Kidney glomerular epithelial cell (primary cell): ENCODE measurements around the gene NEUROD4.

ENCODE experiments used
- DNase-seq: peaks from one replicate; lab custom pipeline; 2025; lab: John Stamatoyannopoulos, UW

Gene NEUROD4

DNA sequence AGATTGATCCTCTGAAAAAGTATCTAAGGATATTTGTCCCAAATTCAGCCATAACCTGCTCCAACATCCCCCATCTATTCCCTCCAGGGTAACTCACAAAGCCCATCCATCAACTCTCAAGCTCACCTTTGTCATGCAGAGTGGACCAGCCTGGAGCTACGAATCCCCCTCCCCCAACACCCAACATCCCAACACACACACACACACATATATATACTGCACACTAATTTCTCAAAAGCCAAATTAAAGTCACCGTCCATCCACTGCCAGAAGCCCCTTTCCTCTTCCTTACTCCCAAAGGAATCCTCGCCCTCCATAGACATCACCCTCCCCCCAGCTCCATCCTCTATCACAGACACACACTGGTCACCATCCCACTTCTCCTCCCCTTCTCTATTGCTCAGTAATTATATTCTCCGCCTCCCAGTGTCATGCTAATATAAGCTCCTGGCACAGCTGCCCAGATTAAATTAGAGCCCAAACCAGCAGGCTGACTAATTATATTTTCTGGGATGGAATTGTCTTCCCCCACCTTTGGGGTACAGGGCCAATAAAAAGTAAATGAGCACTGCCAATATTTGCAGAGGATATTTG, 21.7 kb upstream of the NEUROD4 start:
- DNase-seq, result no peak

DNA sequence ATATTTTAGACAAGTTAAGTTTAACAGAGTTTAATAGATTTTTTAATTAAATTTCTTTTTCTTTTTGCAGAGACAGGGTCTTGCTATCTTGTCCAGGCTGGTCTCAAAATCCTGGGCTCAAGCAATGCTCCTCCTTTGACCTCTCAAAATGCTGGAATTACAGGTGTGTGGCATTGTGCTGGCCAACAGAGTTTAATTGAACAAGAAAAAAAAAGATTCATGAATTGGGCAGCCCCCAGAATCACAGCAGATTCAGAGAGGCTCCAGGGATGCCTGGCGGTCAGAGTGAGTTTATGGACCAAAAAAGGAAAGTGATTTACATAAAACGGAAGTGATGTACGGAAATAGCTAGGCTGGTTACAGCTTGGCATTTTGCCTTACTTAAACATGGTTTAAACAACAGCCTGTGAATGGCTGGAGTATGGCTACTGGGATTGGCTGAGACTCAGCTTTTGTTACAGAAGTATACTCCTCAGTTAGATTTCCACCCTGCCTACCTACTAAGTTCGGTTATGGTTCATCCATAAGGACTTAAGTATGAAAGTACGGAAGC, 20.7 kb upstream of the NEUROD4 start:
- DNase-seq, result no peak

DNA sequence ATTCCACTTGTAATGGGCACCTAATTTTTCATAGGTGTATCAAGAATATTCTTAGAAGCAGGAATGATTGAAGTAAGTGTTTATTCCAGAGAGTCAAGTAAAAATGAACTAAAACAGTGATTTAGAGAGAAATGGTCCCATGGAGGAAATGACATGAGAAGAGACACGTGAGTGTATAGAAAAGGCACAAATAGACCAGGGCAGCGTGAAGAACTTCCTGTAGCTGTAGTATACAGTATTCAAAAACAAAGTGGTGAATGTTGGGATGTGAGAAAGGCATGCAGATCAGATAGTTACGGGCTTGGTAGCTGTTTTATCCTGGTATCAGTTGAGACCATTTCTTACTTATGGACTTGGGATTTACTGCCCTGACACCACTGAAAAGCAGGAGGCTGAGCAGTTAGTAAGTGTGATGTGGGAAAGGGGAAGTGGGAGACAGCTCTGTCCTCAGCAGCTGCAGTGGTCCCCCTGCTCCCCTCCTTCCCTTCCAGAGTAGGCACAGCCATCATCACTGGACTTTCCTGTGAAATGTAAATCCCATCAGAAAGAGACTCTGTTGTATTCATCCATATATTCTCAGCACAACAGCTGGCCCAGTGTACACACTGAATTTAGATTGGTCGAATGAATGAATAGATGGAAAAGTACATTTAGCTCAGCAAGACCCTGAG, 18.4 kb upstream of the NEUROD4 start:
- DNase-seq, result no peak

DNA sequence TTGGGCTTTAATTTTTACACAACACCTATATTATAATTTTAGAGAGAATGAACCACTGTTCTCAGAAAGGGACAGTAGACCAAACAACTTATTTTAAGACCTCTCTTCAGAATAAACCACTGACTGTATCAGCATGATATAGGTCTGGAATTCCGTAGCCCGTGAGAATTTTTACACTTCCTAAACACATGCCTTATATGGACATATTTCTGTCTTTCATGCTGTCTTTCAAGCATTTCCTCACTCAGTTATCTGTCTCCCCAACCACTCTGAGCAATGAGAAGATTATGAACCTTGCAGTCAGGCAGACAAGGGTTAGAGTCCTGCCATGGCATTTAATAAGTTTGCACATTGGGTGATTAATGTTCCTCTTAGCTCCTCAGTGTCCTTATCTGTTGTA, 17.4 kb upstream of the NEUROD4 start:
- no peak for DNase-seq

DNA sequence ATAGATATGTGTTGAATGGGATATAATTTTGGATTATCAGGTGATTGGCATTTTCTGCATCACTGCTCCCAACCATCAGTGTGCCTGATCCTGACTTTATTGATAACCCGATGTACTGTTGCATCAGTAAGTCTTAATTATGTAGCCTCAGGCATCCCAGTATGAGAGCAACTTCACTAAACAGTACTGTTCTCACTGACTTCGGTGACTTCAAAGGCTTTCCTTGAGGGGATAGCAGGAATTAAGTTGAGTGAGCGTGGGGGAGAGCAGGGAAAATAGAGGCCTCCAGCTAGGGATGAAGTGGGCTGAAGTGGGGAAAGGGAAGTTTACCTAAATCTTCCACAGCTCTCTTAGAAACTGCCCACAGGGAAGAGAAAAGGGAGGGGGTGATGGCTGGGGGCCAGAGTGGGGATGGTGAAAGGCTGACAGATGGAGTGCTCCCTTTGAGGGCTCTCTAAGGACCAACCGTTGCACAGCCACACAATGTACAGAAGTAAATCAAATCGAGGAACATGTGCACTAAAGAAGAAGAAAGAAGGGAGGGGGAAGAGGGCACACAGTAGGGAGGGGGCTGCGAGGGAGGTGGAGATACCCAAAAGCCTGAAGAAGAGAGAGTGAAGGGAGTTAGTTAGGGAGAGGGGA, 10.7 kb upstream of the NEUROD4 start:
- no peak for DNase-seq

DNA sequence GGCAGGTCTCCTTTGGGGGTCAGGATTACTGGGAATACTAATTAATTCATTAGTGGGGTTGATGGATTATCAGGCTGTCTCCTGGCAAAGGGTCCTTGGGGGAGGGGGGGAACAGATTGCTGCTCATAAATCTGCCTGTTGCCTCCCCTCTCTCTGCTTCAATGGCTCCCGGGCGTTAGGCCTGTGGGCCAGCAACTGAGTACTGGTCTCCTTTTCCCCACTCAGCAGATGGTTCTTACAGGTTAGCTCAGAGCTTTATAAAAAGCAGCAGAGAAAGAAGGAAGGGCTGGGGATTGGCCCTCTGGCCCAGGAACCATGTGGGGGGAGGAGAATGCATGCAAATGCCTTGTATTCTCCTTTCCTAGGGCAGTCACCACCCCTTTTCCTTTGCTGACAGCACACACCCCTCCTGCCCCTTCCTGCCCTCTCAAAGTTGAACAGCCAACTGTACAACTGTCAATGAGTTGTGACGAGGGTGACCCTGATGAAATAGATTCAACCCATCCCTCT, 2.3 kb upstream of the NEUROD4 start:
- no peak for DNase-seq

DNA sequence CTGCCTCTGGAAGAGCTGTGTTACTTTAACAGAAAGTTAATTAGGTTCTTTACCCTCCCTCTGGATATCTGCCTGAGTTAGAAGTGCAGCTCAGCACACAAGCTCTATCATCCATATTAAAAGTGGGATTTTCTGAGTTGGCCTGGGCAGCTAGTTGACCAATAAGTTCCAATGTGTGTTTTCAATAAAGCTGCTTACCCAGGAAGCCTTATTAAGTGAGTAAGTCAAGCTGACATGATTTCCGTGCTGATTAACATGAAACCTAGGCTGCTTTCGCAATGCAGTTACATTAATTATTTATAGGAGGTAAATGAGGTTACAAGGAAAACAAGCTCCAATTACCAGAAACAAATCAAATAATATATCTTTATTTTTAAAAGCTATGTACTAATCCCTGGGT, 4.8 kb downstream of the NEUROD4 start:
- no peak for DNase-seq

DNA sequence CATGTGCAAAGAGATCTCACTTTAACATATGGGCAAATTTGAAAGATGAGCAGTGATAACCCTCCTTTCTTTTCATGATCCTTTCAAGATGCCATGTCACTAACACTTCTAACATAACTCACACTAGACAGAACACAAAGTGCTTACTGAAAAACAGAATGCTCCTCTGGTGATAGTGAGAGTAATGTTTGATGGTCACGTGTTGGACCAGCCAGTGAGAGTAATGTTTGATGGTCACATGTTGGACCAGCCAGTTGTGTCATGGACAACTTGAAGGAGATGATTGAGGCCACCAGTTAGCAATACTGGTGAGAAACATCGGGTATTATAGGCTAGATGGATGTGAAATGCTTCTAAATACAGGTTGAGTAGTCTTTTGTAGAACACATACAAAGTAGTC, 5.7 kb downstream of the NEUROD4 start:
- no peak for DNase-seq

DNA sequence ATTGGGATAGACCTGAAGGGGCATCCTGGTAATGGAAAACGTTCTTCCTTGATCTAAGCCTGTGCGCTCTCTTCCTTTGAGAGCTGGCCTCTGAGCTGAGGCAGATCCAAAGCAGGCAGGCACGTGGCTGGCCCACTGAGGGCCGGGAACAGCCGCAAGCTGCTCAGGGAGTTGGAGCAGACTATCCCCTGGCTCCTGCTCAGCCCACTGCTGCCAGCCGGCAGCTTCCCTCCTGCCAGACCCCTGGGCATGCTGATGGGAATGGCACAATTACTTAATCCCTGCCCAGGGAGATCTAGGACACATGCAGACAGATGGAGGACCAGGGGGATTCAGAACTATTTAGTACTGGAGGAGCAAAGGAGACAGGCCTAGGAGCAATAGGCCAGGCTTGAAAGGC, 14.4 kb downstream of the NEUROD4 start:
- DNase-seq, result no peak

DNA sequence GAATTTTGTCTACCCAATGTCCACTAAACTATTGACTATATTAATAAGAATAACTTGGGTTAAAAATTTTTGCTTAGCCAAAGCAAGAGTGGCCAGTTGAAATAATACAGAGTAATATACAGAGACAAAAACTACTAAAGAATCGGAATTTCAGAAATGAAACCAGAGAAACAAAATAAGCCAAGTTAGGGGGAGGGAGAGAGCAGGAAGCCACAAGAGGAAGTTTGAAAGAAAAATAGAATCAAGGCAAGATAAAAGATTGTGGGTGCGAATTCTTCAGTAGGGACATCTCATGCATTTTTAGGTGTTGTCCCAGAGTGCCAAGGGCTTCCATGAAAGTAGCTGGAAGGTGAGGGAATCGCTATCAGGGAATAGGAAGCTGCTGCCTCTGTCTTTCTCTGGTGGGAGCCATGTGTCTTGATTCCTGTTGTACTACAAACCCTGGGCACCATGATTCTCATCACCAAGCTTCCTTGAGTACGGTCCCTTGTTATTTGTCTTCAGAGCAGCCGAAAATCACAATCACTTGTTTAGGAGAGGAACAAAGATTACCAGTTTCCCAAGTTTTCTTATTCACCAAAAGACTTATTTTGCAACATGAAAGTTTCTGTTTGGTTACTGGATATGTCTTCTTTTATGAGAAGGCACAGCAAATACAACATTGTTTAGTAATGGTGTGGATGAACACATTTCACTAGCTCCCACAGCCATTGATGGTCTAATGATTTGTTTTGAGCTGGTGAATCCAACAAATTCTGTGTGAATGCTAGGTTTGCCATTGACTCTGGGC, 16.7 kb downstream of the NEUROD4 start:
- DNase-seq, result no peak

DNA sequence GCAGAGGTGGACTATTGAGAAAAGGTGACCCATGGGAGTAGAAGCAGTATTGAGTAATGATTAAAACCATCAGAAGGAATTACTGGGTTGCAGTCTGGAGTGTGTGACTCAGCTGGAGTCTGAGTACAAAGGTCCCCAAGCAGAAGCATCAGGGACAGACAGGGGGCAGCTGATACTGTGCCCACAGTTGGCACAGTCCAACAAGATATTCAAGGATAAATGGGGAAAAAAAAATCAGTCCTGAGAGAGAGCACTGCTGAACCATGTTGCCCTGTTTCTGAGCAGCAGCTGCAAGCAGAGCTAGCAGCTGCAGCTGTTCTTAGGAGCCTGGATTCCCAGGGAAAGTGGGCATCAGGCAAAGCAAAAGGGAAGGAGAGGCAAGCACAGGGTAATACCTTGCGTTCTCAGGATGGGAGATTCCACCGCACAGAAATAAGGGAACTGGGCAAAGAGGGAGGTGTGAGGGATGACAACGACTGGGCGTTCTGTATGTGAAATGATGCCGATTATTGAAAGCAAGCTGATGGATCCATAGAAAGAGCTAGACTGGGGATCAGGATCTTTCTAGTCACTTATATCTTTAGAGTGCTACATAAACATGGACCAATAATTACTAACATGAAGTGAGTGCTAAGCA, 17.7 kb downstream of the NEUROD4 start:
- DNase-seq, result no peak

DNA sequence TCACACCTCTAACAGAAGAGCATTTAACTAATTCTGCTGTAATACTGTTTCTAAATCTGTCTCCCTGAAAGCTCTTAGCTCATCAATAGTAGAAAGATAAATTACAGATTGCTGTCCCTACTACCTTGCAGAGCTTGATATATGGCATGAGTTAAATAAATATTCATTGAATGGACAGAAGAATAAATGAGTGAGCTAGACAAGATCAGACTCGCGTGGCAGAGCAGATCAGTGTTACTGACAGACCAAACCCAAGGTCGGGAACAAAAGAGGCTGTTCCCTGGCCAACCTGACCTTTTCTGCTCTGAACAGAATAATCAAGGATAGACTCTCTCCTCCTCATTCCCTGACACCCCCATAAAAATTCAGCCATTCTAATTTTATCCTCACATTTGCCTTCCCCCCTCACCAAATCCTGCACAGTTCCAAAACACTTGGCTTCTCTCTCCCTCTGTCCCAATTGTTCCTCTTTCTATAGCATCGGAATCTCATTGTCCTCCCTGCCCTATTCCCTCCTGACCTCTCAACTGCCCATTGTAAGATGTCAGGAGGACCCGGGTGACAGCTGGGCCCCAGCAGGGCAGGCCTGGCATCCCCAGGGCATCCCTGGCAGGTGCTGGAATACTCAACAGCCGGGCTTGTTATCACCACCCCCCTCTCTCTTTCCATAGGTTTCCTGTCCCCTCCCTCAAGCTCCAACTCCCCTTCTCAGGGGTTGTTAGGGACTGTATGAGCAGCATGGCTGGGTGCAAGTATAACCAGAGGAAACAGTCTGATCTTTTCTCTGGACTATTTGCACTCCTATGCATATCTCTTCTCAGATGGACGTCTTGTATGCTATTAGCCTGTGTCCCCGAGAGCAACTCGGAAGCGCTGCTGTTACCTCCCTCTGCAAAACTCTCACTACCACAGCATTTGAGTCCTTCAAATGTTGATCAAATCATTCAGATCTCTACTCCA, 19.9 kb downstream of the NEUROD4 start:
- no peak for DNase-seq

DNA sequence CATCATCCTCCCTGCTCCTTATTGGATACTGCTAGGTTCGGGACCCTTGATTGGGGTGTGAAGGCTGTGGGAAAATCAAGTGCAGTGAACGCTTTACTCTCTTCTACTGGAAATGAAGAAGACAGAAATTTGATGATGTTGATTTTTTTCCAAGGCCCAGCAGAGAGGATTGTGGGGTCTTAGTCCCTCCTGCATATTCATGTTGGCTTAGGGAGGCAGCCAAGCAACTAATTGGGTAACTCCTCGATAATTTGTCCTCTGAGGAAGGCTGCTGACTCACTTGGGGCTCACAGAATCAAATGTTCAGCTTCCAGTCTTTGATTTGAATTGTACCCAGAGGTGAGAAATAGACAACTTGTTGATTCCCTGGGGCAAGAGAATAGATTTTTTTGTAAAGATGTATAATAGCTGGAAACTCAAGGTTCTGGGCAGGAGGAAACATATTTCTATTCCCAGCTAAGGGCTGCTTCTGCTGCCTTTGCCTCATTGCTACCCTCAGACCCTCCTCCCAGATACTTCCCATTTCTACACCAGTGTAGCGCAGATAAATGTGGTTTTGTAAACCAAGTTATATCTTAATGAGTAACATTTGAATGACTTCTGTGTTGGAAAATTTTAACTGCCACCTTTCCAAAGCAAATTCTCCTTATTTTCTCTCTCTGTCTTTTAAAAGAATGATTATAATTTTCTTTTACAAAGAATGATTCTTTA, 21.7 kb downstream of the NEUROD4 start:
- no peak for DNase-seq

DNA sequence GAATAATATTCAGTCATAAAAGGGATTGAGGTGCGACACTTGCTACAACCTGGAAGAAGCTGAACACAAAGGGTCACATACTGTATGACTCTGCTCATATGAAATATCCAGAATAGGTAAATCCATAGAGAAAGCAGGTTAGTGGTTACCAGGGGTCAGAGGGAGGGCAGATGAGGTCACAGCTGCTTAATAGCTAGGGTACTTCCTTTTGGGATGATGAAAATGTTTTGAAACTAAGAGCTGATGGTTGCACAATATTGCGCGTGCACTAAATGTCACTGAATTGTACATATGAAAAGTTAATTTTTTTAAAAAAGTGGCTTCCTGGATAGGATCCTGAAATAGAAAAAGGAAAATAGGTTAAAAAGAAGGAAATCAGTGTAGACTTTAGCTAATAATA, 23.8 kb downstream of the NEUROD4 start:
- no peak for DNase-seq

DNA sequence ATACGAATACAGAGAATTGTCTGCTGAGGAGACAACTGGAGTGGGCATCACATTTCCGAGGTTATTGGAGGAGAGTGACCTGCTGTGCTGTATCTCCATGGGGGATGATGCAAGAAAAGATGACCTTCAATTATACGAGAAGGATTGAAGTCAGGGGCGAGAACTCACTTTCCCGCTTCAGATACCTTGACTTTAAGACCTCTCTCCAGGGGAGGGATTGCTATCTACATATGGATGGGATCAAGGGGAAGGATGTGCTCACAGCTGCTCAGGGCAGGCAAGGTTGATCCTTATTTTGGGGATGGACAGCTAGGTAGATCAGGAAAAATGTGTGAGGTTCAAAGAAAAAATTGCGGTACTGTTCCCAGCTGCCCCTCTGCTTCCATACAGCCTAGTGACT, 24.4 kb downstream of the NEUROD4 start:
- no peak for DNase-seq

DNA sequence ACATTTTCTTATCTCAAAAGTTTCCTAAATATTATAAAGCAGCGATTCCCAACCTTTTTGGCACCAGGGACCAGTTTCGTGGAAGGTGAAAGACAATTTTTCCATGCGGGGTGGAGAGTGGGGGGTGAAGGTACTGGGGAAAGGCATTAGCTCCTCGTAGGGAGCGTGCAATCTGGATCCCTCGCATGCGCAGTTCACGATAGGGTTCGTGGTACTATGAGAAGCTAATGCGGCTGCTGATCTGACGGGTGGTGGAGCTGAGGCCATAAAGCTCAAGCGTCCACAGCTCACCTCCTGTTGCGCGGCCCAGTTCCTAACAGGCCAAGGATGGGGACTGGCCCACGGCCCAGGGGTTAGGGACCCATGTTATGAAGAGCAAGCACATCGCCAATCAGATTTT, 29.9 kb downstream of the NEUROD4 start:
- no peak for DNase-seq

DNA sequence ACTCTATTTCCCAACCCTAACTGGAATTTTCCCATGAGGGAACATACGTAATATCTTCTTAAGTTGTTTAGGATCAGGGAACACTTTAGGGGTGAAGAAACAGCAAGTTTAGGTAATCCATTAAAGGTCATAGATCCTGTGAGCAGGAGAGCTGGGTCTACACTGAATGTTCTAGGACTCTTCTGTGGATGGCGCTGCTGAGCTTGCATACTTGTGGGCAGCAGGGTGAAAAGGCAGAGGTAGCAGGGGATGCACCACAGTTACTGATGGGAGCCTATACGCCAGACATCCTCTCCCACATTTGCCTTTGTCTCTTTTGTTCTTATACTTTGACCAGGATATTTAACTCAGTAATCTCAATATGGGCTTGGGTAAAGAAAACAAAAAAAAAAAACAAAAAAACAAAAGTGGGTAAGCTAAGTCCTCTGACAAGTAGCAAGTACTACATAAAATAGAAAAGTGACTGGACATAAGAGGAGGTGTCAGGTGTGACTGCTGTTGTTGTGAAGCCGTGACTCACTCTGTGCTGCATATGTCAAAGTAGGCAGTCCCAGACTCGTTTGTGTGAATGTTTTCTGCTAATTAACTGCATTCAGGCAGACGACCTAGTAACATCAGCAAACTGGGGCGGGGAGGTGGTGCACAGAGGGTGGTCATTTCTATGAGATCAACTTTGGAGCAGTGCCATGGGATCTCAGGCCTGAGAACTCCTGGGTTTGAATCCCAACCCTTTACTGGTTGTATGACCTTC, 31.6 kb downstream of the NEUROD4 start:
- DNase-seq, result no peak

DNA sequence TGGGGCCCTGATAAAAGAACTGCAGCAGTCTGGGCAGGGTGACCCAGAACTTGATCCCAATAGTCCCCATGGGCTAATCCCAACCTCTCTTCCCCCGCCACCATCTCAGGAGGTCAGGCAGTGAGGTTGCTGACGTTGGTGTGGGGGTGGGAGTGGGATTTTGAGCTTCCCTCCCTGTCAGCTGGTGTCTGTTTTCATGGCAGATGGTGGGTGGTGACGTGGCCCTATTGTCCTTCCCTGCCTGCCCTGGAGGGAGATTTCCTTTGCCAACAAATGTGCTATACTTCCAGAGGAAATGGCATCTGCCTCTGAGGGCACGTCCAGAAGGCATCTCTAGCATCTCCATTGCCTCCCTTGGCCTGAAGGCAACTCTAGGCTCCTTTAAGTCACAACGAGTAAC, 37.7 kb downstream of the NEUROD4 start:
- no peak for DNase-seq

DNA sequence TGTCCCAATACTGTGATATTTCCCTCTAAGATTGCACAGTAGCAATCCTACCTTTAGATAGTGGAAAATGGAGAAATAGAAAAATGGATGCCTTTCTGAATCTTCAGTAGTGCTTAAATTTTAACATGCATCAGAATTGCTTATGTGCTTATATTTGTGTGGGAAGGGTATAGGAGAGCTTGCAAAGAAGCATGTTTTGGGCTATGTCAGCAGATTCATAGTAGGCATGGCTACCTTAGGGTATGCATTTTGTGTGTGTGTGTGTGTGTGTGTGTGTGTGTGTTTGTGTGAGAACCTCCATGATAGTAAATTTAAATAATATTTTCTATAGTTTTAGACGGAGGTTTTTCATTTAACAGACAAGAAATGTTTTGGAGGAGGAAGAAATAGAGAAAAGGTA, 38.3 kb downstream of the NEUROD4 start:
- no peak for DNase-seq
